ENCODE results near the gene ASTN2.
"Not testable (repeated sequence)": the region's sequence is repeated elsewhere in the genome, so short reads cannot be mapped to it uniquely, and the experiment has no call there.

- TF ChIP-seq CTCF (IDR thresholded peaks at IDR 0.05; ENCODE audit: low read depth, low read length); POLR2A (IDR thresholded peaks at IDR 0.05; ENCODE audit: extremely low read depth, insufficient read length): not testable (repeated sequence)
- TF ChIP-seq, protein P1, sequence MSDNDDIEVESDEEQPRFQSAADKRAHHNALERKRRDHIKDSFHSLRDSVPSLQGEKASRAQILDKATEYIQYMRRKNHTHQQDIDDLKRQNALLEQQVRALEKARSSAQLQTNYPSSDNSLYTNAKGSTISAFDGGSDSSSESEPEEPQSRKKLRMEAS (IDR thresholded peaks at IDR 0.05; ENCODE audit: low read depth, low read length) = not testable (repeated sequence)
Observed at GRCh38 chr9:116898131-116898530, 516.7 kb downstream of the ASTN2 start.
